IPS-15b (cell line): ENCODE results near the gene LHFPL3.
"Not testable (repeated sequence)": the region's sequence is repeated elsewhere in the genome, so short reads cannot be mapped to it uniquely, and the experiment has no call there.

Experiments
- H3K27me3 ChIP-seq: one replicate; pipeline ENCODE4 v1.6.1; 2013; ENCODE audit warnings: low read length; ENCODE audit not compliant: control insufficient read depth, insufficient read depth
- H3K36me3 ChIP-seq: one replicate; pipeline ENCODE4 v1.6.1; 2013; ENCODE audit warnings: low read length; ENCODE audit not compliant: control insufficient read depth, insufficient read depth
- H3K4me1 ChIP-seq: one replicate; pipeline ENCODE4 v1.6.1; 2013; ENCODE audit warnings: mild to moderate bottlenecking, low read length; ENCODE audit not compliant: control insufficient read depth, insufficient read depth
- H3K4me3 ChIP-seq: one replicate; pipeline ENCODE4 v1.5.1; 2013; ENCODE audit warnings: low read depth, low read length
- H3K9ac ChIP-seq: one replicate; pipeline ENCODE4 v1.6.1; 2013; ENCODE audit warnings: low read depth, mild to moderate bottlenecking, low read length
- H3K9me3 ChIP-seq: one replicate; pipeline ENCODE4 v1.6.1; 2013; ENCODE audit warnings: mild to moderate bottlenecking, low read length; ENCODE audit not compliant: control insufficient read depth, insufficient read depth

Gene LHFPL3

GRCh38 chr7:104655592-104655991 lies 327.2 kb downstream of the LHFPL3 start:
- no peak overlapping the region for H3K4me3 ChIP-seq
- H3K27me3 ChIP-seq = no peaks in the 10 kb centered on the region
- no peak overlapping the region for H3K9ac ChIP-seq
- H3K36me3 ChIP-seq = no peaks in the 10 kb centered on the region
- H3K4me1 ChIP-seq = no peaks in the 10 kb centered on the region
- no peaks in the 10 kb centered on the region for H3K9me3 ChIP-seq

- Histone ChIP-seq H3K9ac (no peak overlapping the region), H3K27me3 (no peaks in the 10 kb centered on the region), H3K4me3 (no peak overlapping the region), H3K4me1 (no peaks in the 10 kb centered on the region), H3K9me3 (no peaks in the 10 kb centered on the region), H3K36me3 (no peaks in the 10 kb centered on the region)
These were observed 328.1 kb downstream of the LHFPL3 start for GRCh38 chr7:104656467-104656866.

GRCh38 chr7:104657134-104657533 lies 328.7 kb downstream of the LHFPL3 start:
- Histone ChIP-seq H3K4me3 (no peak overlapping the region), H3K4me1 (no peaks in the 10 kb centered on the region), H3K36me3 (no peaks in the 10 kb centered on the region), H3K9ac (no peak overlapping the region), H3K27me3 (no peaks in the 10 kb centered on the region), H3K9me3 (no peaks in the 10 kb centered on the region)

GRCh38 chr7:104661575-104661974 lies 333.2 kb downstream of the LHFPL3 start:
- Histone ChIP-seq H3K4me3 (no peak overlapping the region), H3K9me3 (no peaks in the 10 kb centered on the region), H3K9ac (no peak overlapping the region), H3K36me3 (no peaks in the 10 kb centered on the region), H3K4me1 (no peaks in the 10 kb centered on the region), H3K27me3 (no peaks in the 10 kb centered on the region)

GRCh38 chr7:104664648-104665047 lies 336.2 kb downstream of the LHFPL3 start:
- H3K9ac ChIP-seq = no peak overlapping the region
- H3K27me3 ChIP-seq = no peaks in the 10 kb centered on the region
- no peaks in the 10 kb centered on the region for H3K9me3 ChIP-seq
- H3K36me3 ChIP-seq = no peaks in the 10 kb centered on the region
- H3K4me3 ChIP-seq = no peak overlapping the region
- H3K4me1 ChIP-seq = no peaks in the 10 kb centered on the region

- no peak overlapping the region for H3K9ac ChIP-seq
- no peaks in the 10 kb centered on the region for H3K36me3 ChIP-seq
- H3K9me3 ChIP-seq = no peaks in the 10 kb centered on the region
- no peaks in the 10 kb centered on the region for H3K4me1 ChIP-seq
- H3K4me3 ChIP-seq = no peak overlapping the region
- H3K27me3 ChIP-seq = no peaks in the 10 kb centered on the region
These were observed 349.2 kb downstream of the LHFPL3 start for GRCh38 chr7:104677587-104677986.

GRCh38 chr7:104679085-104679484 lies 350.7 kb downstream of the LHFPL3 start:
- H3K36me3 ChIP-seq = no peaks in the 10 kb centered on the region
- H3K4me1 ChIP-seq = no peaks in the 10 kb centered on the region
- H3K9me3 ChIP-seq = no peaks in the 10 kb centered on the region
- no peaks in the 10 kb centered on the region for H3K27me3 ChIP-seq
- no peak overlapping the region for H3K9ac ChIP-seq
- H3K4me3 ChIP-seq = no peak overlapping the region

- Histone ChIP-seq H3K9me3 (no peaks in the 10 kb centered on the region), H3K36me3 (no peaks in the 10 kb centered on the region), H3K4me1 (no peaks in the 10 kb centered on the region), H3K27me3 (no peaks in the 10 kb centered on the region), H3K9ac (no peak overlapping the region), H3K4me3 (no peak overlapping the region)
These were observed 357.9 kb downstream of the LHFPL3 start for GRCh38 chr7:104686286-104686685.

- peaks cover 4% of the 10 kb centered on the region for H3K9me3 ChIP-seq
- no peaks in the 10 kb centered on the region for H3K4me1 ChIP-seq
- H3K36me3 ChIP-seq = no peaks in the 10 kb centered on the region
- H3K9ac ChIP-seq = no peak overlapping the region
- H3K4me3 ChIP-seq = no peak overlapping the region
- no peaks in the 10 kb centered on the region for H3K27me3 ChIP-seq
These were observed 366.3 kb downstream of the LHFPL3 start for GRCh38 chr7:104694710-104695109.

- Histone ChIP-seq H3K9me3 (peaks cover 4% of the 10 kb centered on the region), H3K4me3 (no peak overlapping the region)
These were observed 367.2 kb downstream of the LHFPL3 start for GRCh38 chr7:104695563-104695962.

GRCh38 chr7:104700336-104700735 lies 371.9 kb downstream of the LHFPL3 start:
- Histone ChIP-seq H3K9me3 (no peaks in the 10 kb centered on the region), H3K27me3 (no peaks in the 10 kb centered on the region), H3K36me3 (no peaks in the 10 kb centered on the region), H3K9ac (no peak overlapping the region), H3K4me1 (no peaks in the 10 kb centered on the region), H3K4me3 (no peak overlapping the region)

More at GRCh38 chr7:104695563-104695962, 367.2 kb downstream of the LHFPL3 start:
- no peaks in the 10 kb centered on the region for H3K4me1 ChIP-seq
- H3K9ac ChIP-seq = no peak overlapping the region
- H3K27me3 ChIP-seq = no peaks in the 10 kb centered on the region
- no peaks in the 10 kb centered on the region for H3K36me3 ChIP-seq

- not testable (repeated sequence) for H3K4me1 ChIP-seq, H3K36me3 ChIP-seq, H3K9me3 ChIP-seq, H3K4me3 ChIP-seq, H3K27me3 ChIP-seq, H3K9ac ChIP-seq
These were observed 392.6 kb downstream of the LHFPL3 start for GRCh38 chr7:104721027-104721426.

GRCh38 chr7:104723001-104723400 lies 394.6 kb downstream of the LHFPL3 start:
- Histone ChIP-seq H3K4me3 (no peak overlapping the region), H3K27me3 (no peaks in the 10 kb centered on the region), H3K36me3 (no peaks in the 10 kb centered on the region), H3K9ac (no peak overlapping the region), H3K4me1 (no peaks in the 10 kb centered on the region), H3K9me3 (no peaks in the 10 kb centered on the region)
